Aorta (tissue), 5 donors: ENCODE results near the gene CCNF. TPM values are rescaled to one million over a fixed set of nuclear protein-coding genes. Genes with fewer than 3 reads are reported as not detected.
A peak's percentile ranks its signal among the peaks of the same experiment; 100 is the strongest.
"Not testable (repeated sequence)": the region's sequence is repeated elsewhere in the genome, so short reads cannot be mapped to it uniquely, and the experiment has no call there.

Experiments used
- ATAC-seq: fragments of 200-7000 bp; cut with Tn5 transposase; one replicate; pipeline ENCODE4 v1.9.1; 2022; ENCODE audit warnings: moderate library complexity; ENCODE audit not compliant: low FRiP score
- DNase-seq, 2 donors: peaks; one replicate each; pipeline ENCODE4 v3.0.0-alpha.2; 2020
- H3K27ac ChIP-seq, 2 donors: one replicate each; pipeline ENCODE4 v1.5.1; 2013; ENCODE audit warnings: low read length in 2 of 2, mild to moderate bottlenecking in 2 of 2, moderate library complexity in 2 of 2, control low read depth in 1 of 2, inconsistent platforms in 1 of 2, low read depth in 1 of 2
- H3K27me3 ChIP-seq, 2 donors: one replicate each; pipeline ENCODE4 v1.6.1; 2013; ENCODE audit warnings: control low read depth in 1 of 2, low read length in 1 of 2, mild to moderate bottlenecking in 1 of 2, moderate library complexity in 1 of 2; ENCODE audit not compliant: insufficient read depth in 2 of 2, control insufficient read depth in 1 of 2
- H3K36me3 ChIP-seq, 2 donors: one replicate each; pipeline ENCODE4 v1.6.1; 2013; ENCODE audit warnings: control low read depth in 1 of 2, low read length in 1 of 2, mild to moderate bottlenecking in 1 of 2; ENCODE audit not compliant: insufficient read depth in 2 of 2, control insufficient read depth in 1 of 2
- H3K4me1 ChIP-seq, 2 donors: one replicate each; pipeline ENCODE4 v1.6.1; 2013; ENCODE audit warnings: low read length in 2 of 2, control low read depth in 1 of 2, mild to moderate bottlenecking in 1 of 2, moderate library complexity in 1 of 2; ENCODE audit not compliant: insufficient read depth in 2 of 2, control insufficient read depth in 1 of 2
- H3K4me3 ChIP-seq, 2 donors: one replicate each; pipeline ENCODE4 v1.5.1; 2013; ENCODE audit warnings: low read length in 2 of 2, control low read depth in 1 of 2, mild to moderate bottlenecking in 1 of 2
- H3K9me3 ChIP-seq: one replicate; pipeline ENCODE4 v1.6.1; 2013; ENCODE audit warnings: mild to moderate bottlenecking, low read length; ENCODE audit not compliant: control insufficient read depth
- WGBS, 2 donors: extraction: QIAGEN DNeasy Blood & Tissue Kit; methylation state at CpG; one replicate each; pipeline ENCODE4 v1.1.7; 2013; 5-methylcytosine and 5-hydroxymethylcytosine counted together
- intact Hi-C, 2 donors: fragments of 100-400 bp; cut with DNase I; formaldehyde crosslinking; loops; one replicate each; pipeline versions ENCODE4 v1.14.2 to v1.15.0; 2022
- long read RNA-seq, 2 donors: library from polyadenylated mRNA; unstranded; transcript quantifications; one replicate each; pipeline ENCODE4 v2.0.0, GENCODE V29; 2020 to 2021
- polyA plus RNA-seq, 2 donors: library from polyadenylated mRNA; stranded (reverse); fragments of 200-250 nt; gene quantifications; one replicate each; pipeline ENCODE4 v1.2.3, GENCODE V29; 2013
- total RNA-seq, 2 donors: library from RNA; stranded (reverse); fragmentation: NEBNext Ultra II Directional; extraction: Animal tissue kit (Norgen Biotek cat#: 25700); gene quantifications; one replicate each; pipeline ENCODE4 v1.2.1, GENCODE V29; 2021
- donor health status: healthy with polysubstance abuse.
- donor health status: Bipolar disorder and iron deficiency.
- donor health status: DM: no; HTN: no; CAD: no.
- donor health status: DM: no; HTN: no; CAD: no.
- donor health status: DM: yes; HTN: yes; CAD: no.

CCNF gene
- total RNA-seq (1 to 10 TPM in 1 of 2 donors, under 1 TPM in 1; 0.91 to 3.6 TPM), polyA plus RNA-seq (under 1 TPM; 0.33 to 0.75 TPM)
- long read RNA-seq, donor 1, partial matches to known transcripts = 2 of 6 reads
- long read RNA-seq, donor 1, other reads (novel, unspliced or antisense) = 4 of 6 reads
- long read RNA-seq, donor 2, full-length matches to known transcripts = 1 of 2 reads
- long read RNA-seq, donor 2, partial matches to known transcripts = 0 of 2 reads
- long read RNA-seq, donor 2, other reads (novel, unspliced or antisense) = 1 of 2 reads

GRCh38 chr16:2429034-2429770 is at the start of gene CCNF:
TSS of gene CCNF (plus strand) at chr16:2429447. CDS start at chr16:2429482, 35 bp downstream.
- 0% methylated on average over 59 to 103 of the region's 103 CpGs for WGBS, 2 donors
- Histone ChIP-seq H3K27me3 (no peaks in the 10 kb centered on the region), H3K36me3 (no peaks in the 10 kb centered on the region), H3K9me3 (no peaks in the 10 kb centered on the region), H3K4me1 (no peaks in the 10 kb centered on the region), H3K27ac (no peak within 1 kb of the TSS), H3K4me3 (peak within 1 kb of the TSS; percentile 54 to 61)
- intact Hi-C loops = loop anchor here in 1 of 2 donors (2.0 to 5.0 kb wide), 2 partner anchors 73 to 88 kb away; partner anchors contain the start of gene ABCA3
- ATAC-seq (peak; percentile 97), DNase-seq (peak; percentile 98 to 99)

- no peaks in the 10 kb centered on the region for H3K4me1 ChIP-seq
- H3K36me3 ChIP-seq = no peaks in the 10 kb centered on the region
- no peaks in the 10 kb centered on the region for H3K27me3 ChIP-seq
- no peak for DNase-seq
- H3K9me3 ChIP-seq = peaks cover under 1% of the 10 kb centered on the region
- no peak overlapping the region for H3K27ac ChIP-seq
- no peak overlapping the region for H3K4me3 ChIP-seq
- no peak for ATAC-seq
- WGBS, 2 donors = 97% methylated on average over 1 of the region's 1 CpG
- intact Hi-C loops = no loop called here
Measured at GRCh38 chr16:2383501-2383900, 45.7 kb upstream of the CCNF start.

GRCh38 chr16:2384426-2384825 is 44.8 kb upstream of the CCNF start:
- H3K27ac ChIP-seq = no peak overlapping the region
- H3K36me3 ChIP-seq = no peaks in the 10 kb centered on the region
- no peaks in the 10 kb centered on the region for H3K4me1 ChIP-seq
- WGBS, 2 donors = 6 to 7% methylated on average over 2 of the region's 2 CpGs
- H3K27me3 ChIP-seq = peaks cover 0 to 2% of the 10 kb centered on the region in 2 donors
- ATAC-seq = no peak
- peaks cover 5% of the 10 kb centered on the region for H3K9me3 ChIP-seq
- intact Hi-C loops = no loop called here
- H3K4me3 ChIP-seq = no peak overlapping the region
- DNase-seq = no peak

GRCh38 chr16:2385190-2385836 is 43.9 kb upstream of the CCNF start:
- Histone ChIP-seq H3K4me3 (no peak overlapping the region), H3K36me3 (no peaks in the 10 kb centered on the region), H3K27me3 (peaks cover 0 to 2% of the 10 kb centered on the region in 2 donors), H3K4me1 (no peaks in the 10 kb centered on the region), H3K9me3 (peaks cover 5% of the 10 kb centered on the region), H3K27ac (no peak overlapping the region)
- 37 to 51% methylated on average over 3 of the region's 3 CpGs for WGBS, 2 donors
- ATAC-seq (no peak), DNase-seq (no peak)
- intact Hi-C loops = no loop called here

- H3K4me1 ChIP-seq, DNase-seq, ATAC-seq, H3K27ac ChIP-seq, intact Hi-C loops, H3K9me3 ChIP-seq, H3K4me3 ChIP-seq, H3K36me3 ChIP-seq, H3K27me3 ChIP-seq: not testable (repeated sequence)
- WGBS, 2 donors = 80 to 84% methylated on average over 19 of the region's 19 CpGs
Measured at GRCh38 chr16:2385982-2386381, 43.3 kb upstream of the CCNF start.

GRCh38 chr16:2386990-2387389 is 42.3 kb upstream of the CCNF start:
- DNase-seq = no peak
- WGBS, 2 donors = 59 to 69% methylated on average over 3 of the region's 3 CpGs
- Histone ChIP-seq H3K36me3 (no peaks in the 10 kb centered on the region), H3K27me3 (peaks cover 0 to 2% of the 10 kb centered on the region in 2 donors), H3K9me3 (peaks cover 5% of the 10 kb centered on the region), H3K4me1 (no peaks in the 10 kb centered on the region), H3K27ac (no peak overlapping the region), H3K4me3 (no peak overlapping the region)
- no peak for ATAC-seq
- intact Hi-C loops = no loop called here

- no peak for ATAC-seq
- Histone ChIP-seq H3K27ac (no peak overlapping the region), H3K4me1 (no peaks in the 10 kb centered on the region), H3K4me3 (no peak overlapping the region), H3K36me3 (no peaks in the 10 kb centered on the region), H3K9me3 (peaks cover 5% of the 10 kb centered on the region), H3K27me3 (peaks cover 0 to 2% of the 10 kb centered on the region in 2 donors)
- intact Hi-C loops = no loop called here
- no peak for DNase-seq
- WGBS, 2 donors = 62 to 72% methylated on average over 3 of the region's 3 CpGs
Measured at GRCh38 chr16:2388139-2388874, 40.9 kb upstream of the CCNF start.

- no peak for ATAC-seq
- intact Hi-C loops = no loop called here
- Histone ChIP-seq H3K36me3 (no peaks in the 10 kb centered on the region), H3K4me1 (no peaks in the 10 kb centered on the region), H3K9me3 (peaks cover 5% of the 10 kb centered on the region), H3K27ac (no peak overlapping the region), H3K4me3 (no peak overlapping the region), H3K27me3 (peaks cover 0 to 2% of the 10 kb centered on the region in 2 donors)
- 7 to 8% methylated on average over 2 of the region's 2 CpGs for WGBS, 2 donors
- peak in 1 of 2 donors; percentile 53 for DNase-seq
Measured at GRCh38 chr16:2388875-2389433, 40.3 kb upstream of the CCNF start.
